ENCODE measurements around the gene ROR1.

ROR1 gene

DNA sequence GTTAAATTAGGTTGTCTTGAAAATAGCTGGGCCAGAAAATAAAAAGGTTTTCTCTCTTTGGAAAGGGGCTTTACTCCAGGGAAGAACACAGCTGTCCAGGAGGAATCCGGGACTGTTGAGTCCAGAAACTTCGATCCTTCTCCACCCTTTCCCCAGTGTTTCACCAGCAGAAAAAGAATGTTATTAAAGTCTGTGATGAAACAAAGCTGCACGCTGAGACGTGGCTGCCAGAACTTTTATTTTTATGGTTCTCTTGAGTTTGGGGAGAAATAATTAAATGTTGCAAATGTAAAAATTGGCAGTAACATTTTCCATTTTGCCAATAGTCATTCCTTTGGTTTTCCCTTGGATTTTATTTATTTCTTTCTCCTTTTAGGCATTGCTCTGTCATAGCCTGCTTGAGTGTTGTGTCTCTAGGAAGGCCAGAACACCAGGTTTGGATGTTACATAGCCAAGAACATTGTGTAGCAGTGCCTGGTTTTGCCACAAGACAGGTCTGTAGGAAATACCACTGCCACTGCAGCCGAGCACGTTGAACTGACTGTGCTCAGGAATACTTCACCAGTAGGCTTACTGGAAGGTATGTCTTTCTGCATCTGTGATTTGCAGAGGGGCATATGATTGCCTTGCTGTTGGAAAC is 87.4 kb downstream of the ROR1 start:
- no peak for DNase-seq

DNA sequence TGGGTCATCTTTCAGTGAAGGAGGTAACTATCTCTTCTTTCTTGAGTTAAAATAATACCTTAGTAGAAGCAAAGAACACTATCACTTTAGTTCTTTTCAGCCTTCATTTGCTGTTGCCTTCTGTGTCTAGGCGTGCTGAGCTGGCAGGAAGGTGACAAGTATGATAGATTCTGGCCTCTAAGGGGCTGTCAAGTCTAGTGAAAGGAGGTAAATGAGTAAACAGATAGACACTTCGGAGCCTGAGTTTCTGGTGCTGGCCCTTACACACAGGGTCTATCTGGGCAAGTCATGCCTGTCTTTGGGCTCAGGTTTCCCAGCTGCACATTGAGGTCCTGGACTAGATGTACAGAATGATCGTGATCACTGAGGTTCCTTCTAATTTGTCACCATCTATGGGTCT is 89.3 kb downstream of the ROR1 start:
- no peak for DNase-seq

DNA sequence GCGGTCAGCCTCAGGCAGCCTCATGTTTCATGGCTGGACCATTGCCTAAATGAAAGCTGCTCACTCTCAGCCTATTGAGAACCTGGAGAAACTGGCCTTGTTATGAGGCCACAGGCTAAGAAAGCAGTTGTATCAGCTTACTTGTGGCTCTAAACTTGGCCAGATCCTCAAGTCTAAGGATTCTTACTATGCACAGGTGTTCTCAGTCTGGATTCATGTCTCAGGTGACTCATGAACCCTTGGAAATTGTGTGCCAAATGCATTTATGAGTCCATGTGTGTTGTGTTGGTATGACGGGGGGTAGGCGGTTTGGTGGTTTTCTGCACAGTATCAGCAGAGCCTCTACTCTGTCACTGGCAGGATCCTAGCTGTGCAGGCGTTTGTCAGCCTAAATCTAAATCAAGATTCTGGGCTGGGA is 90.4 kb downstream of the ROR1 start:
- no peak for DNase-seq

DNA sequence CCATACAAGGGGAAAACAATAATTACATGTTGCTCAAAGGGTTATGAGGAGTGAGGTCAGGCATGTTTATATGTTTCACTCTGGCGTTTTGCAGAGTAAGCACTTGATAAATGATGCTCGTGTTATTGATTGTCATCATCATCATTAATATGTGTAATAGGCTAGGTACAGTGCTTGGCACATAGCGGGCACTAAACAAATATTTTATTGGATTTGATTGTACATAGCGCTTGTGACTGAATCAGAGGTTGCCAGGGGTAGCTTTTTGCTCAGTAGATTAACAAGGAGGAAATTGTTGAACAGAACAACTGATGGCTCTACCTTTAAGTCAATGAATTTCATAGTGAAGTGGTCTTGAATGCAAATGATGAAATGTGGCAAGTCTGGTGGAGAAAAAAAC is 91.7 kb downstream of the ROR1 start:
- DNase-seq = no peak

DNA sequence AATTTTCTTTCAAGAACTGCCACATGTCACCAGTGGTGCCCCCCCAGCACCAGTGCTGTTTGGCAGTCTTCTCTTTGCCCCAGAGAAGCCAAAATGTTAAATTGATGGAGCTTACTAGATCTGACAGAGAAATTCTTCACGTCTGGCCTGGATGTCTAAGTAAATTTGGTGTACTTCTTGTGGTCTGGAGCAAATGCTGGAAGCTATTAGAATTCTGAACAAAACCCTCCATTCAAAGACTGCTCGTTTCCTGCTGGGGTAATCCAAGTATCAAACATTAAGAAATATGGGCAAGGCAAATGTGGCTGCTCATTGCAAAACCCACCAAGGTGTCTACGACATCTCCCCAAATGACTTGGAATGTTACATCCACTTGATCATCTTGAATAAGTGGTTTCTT is 92.3 kb downstream of the ROR1 start:
- no peak for DNase-seq

DNA sequence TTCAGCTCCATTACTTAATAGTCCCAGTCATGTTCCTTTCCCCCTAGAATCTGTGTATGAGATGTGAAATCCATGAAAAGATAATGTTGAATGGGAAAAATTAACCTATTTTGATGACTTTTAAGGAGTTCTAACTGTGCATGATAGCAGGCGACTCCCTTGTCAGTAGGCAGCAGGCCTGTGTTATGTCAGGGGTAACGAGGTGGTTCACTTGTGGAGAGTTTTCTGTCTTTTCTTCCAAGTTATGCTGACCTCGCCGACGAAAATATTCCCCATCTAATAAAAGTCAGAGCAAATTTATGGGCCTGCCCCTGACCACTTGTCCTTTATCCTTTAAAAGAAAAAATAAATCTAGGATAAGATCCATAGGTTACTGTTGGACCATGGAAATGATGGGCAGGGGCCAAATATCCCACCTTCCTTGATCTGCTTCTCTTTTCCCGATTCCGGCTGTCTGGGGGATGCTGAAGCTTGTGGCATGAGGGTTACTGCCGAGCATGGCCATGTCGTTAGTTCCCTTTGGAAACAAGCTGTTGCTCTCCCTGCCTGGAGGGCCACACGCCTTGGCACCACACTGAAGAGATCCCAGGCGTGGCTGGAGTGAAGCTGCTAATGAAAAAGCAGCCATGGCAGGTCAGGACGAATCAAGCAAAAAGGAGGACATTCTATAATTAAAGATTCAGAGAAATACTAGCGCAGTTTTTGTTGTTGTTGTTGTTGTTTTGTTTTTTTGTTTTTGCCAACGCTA is 93.8 kb downstream of the ROR1 start:
- no peak for DNase-seq

- no peak for DNase-seq
Observed at GRCh38 chr1:63868268-63868781, 94.5 kb downstream of the ROR1 start.

GRCh38 chr1:63870152-63870551 is 96.3 kb downstream of the ROR1 start:
- no peak for DNase-seq

DNA sequence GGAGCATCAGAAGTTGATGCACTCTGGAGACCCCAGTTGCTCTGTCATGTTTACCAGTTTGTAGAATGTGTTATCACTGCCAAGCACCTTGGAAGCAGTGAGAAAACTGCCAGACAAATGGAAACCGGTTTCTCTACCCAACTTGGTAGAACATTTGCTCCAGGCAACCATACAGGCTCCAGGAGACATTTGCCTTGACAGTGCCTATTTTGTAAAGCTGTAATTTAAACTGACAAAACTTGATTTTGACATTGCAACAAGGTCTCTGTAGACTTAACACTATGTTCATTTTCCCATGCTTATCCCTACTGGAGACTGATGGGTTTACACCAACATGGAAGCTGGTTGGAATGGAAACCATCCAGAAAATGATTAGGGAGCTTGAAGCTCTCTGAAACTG is 97.6 kb downstream of the ROR1 start:
- no peak for DNase-seq

GRCh38 chr1:63873751-63874150 is 99.9 kb downstream of the ROR1 start:
- DNase-seq = no peak

- no peak for DNase-seq
Observed at GRCh38 chr1:63874278-63874880, 100.6 kb downstream of the ROR1 start.

DNA sequence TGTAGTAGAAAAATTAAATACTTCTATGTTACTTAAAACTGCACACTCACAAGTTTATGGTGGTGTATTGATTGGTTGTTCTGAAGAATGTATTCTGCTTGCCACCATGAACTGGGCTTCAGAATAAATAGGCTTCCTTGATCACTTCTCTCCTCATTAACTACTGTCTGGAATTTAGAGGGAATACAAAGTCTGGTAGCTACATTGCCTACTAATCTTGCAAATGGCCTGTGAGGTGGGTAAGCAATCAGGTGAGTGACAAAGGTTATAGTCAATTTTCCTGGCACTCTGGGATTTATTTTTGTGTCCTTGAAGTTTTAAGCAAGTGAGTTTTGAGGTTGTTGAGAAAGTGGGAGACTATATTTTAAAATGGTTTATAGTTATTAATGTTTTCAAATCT is 101.8 kb downstream of the ROR1 start:
- no peak for DNase-seq

GRCh38 chr1:63877021-63877767 is 103.4 kb downstream of the ROR1 start:
- no peak for DNase-seq

DNA sequence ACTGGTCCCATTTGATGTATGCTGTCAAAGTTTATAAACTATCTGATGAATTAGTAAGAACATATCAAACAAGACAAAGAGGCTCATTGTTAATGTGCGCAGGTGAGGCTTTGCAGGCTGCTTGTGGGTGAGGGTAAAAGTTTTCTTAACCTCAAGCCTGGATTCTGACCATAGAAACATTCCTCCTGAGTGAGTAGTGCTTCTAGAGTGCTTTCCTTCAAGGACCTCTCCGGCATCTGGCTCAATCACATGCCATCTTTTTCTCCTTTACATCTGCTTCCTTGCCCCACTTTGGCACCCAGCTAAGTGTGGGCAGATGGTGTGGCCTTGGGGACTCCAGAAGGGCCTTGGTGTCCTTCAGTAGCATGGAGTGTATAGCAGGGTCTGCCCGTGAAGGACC is 104.0 kb downstream of the ROR1 start:
- no peak for DNase-seq

GRCh38 chr1:63878932-63879331 is 105.1 kb downstream of the ROR1 start:
- no peak for DNase-seq

GRCh38 chr1:63880958-63881576 is 107.2 kb downstream of the ROR1 start:
- DNase-seq = no peak

DNA sequence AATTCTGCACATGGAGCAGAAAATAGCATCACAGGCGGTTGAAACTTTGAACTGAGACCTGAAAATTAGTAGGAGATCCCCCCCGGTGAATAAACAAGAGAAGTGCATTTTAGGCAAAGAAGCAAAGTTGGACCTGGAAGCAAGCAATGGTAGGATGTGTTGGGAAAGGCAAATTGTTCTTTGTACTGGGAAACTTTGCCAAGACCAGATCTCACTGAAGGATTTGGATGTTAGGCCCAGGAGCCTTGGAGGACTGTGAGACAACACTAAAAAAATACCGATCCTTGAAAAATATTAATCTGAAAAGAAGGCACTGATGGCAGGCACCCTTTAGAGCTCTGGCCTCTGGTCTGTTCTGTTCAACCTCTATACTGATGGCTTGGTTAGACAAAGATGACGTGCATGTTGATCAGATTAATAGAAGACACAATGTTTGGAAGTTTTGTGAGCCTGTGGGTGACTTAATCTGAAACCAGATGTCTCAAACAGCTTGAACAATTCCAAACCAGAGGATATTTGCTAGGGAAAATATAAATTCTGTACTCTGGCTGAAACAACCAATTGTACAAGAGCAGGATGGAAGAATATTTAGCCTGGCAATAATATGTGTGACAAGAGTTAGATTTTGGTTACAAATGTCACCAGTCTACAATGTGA is 108.4 kb downstream of the ROR1 start:
- DNase-seq = no peak

DNA sequence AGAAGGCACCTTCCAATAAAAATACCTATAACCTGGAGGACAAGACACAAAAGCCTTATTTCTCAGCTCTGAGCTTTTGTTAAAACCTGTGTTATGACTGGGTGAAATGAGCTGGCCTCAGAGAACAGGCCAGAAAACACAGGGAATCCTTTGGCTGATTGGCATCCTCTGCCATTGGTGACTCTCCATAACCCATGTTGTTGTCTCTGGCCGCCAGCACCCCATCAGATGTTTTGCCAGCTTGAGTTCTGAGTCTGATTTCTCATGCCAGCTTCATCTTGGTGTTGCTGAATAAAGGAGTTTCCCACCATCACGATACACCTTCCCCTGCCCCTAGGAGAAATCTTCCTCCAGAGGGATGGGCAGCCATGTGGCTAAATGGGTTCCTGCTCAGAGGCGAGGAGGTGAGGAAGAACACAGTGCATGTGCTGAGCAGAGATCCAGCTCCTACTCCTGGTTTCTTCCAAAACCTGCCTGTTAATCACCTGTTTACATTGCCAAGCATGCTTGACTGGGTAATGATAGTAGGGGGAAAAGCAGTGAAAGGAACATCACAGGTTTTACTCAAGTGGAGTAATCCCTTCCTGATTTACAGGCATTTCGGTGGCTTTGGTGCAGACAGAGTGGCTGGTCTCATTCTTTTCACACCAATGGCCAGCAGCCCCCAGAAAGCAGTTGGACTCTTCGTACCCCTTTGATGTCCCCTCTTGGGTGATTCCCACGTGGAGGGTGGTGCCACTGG is 109.8 kb downstream of the ROR1 start:
- no peak for DNase-seq

GRCh38 chr1:63884486-63884885 is 110.7 kb downstream of the ROR1 start:
- no peak for DNase-seq

DNA sequence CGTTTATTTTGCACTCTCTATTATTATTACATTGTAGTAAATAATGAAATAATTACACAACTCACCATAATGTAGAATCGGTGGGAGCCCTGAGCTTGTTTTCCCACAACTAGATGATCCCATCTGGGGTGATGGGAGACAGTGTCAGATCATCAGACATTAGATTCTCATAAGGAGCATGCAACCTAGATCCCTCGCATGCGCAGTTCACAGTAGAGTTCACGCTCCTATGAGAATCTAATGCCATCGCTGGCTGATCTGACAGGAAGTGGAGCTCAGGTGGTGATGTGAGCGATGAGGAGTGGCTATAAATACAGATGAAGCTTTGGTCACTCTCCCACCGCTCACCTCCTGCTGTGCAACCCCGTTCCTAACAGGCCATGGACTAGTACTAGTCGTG is 112.1 kb downstream of the ROR1 start:
- DNase-seq = no peak

DNA sequence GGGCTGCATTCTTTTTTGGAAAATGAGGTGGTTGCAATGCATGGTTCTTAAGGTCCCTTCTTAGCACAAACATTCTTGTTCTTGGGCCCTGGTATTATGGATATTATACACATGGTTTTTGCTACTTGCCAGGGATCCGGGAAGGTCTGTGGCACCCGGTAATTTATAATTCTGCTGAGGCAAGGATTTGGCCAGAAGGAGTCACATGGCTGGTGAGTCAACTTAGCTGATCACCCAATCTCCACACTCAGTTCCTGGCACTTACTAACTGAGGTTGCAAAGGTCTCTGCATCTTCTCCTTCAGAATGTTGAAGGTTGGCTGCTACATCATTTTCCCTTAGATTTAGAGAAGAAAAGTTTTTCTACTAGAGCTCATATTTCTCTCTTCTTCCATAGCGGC is 112.5 kb downstream of the ROR1 start:
- DNase-seq = no peak

DNA sequence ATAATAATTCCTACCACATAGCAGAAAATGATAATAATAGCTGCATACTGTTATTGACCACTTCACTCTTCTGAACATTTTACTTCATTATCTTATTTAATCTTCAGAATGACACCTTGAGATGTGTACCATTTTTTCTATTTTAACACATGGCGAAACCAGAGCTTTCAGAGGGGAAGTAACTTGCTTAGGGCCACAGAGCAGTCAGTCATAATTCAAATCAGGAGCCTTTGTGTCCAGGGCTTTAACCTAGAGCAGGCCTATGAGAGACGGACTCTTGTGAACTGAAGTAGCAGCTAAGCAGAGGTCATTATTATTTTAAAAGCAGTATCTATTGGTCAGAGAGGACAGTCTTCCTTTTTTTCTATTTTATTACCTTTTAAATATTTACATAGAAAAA is 114.0 kb downstream of the ROR1 start:
- no peak for DNase-seq
